ENCODE data around the gene PTBP1. TPM values are rescaled to one million over a fixed set of nuclear protein-coding genes. Genes with fewer than 3 reads are reported as not detected.

Gene PTBP1
- total and polyA plus RNA-seq, 9 of the 15 experiments (the other 6 are each of a cell fraction or from before 2014, with no cell fraction given), result 14.0 to 759 (median 234) TPM

DNA sequence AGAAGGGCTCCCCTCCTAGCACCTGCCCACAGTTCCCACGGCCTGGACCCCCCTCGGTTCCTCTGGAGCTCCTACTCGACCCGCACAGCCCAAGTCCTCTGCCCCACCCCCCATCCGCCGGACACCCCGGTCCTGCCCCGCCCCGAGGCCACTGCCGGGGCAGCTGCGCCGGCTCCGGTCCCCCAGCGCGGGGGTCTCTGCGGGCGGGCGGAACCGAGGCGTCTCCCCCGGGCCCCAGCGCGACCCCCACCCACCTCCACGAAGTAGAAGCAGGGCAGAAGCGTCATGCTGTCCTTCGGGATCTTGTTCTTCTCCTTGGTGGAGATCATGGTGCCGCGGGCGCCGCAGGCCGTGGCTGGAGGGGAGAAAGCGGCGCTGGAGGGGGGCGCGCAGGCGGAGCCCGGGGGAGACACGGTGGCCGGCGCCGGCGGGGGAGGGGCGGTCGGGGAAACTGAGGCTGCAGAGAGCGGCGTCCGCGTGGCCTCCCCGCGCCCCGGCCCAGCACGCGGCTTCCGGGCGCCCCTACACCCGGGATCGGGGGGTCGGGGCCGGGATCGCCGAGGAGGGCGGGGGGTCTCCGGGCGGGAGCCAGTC, 24.1 kb downstream of the PTBP1 start (continued):
- TF ChIP-seq, protein P1, sequence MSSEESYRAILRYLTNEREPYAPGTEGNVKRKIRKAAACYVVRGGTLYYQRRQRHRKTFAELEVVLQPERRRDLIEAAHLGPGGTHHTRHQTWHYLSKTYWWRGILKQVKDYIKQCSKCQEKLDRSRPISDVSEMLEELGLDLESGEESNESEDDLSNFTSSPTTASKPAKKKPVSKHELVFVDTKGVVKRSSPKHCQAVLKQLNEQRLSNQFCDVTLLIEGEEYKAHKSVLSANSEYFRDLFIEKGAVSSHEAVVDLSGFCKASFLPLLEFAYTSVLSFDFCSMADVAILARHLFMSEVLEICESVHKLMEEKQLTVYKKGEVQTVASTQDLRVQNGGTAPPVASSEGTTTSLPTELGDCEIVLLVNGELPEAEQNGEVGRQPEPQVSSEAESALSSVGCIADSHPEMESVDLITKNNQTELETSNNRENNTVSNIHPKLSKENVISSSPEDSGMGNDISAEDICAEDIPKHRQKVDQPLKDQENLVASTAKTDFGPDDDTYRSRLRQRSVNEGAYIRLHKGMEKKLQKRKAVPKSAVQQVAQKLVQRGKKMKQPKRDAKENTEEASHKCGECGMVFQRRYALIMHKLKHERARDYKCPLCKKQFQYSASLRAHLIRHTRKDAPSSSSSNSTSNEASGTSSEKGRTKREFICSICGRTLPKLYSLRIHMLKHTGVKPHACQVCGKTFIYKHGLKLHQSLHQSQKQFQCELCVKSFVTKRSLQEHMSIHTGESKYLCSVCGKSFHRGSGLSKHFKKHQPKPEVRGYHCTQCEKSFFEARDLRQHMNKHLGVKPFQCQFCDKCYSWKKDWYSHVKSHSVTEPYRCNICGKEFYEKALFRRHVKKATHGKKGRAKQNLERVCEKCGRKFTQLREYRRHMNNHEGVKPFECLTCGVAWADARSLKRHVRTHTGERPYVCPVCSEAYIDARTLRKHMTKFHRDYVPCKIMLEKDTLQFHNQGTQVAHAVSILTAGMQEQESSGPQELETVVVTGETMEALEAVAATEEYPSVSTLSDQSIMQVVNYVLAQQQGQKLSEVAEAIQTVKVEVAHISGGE (CRISPR knock-in tag; IDR thresholded peaks at IDR 0.05), result no peak
- no peak for TF ChIP-seq BHLHE40 (IDR thresholded peaks at IDR 0.05; ENCODE audit: low read length)
- TF ChIP-seq FOXJ3 (CRISPR knock-in tag; IDR thresholded peaks at IDR 0.05), result no peak
- peak; percentile 20 to 26; a peak in 1 of 4 replicates for TF ChIP-seq NRF1 (conservative IDR thresholded peaks at IDR 0.05 in 1 of 2, IDR thresholded peaks at IDR 0.05 in 1 of 2)
- TF ChIP-seq CHD1 (IDR thresholded peaks at IDR 0.05; ENCODE audit: low read length), result no peak
- TF ChIP-seq, protein P2, sequence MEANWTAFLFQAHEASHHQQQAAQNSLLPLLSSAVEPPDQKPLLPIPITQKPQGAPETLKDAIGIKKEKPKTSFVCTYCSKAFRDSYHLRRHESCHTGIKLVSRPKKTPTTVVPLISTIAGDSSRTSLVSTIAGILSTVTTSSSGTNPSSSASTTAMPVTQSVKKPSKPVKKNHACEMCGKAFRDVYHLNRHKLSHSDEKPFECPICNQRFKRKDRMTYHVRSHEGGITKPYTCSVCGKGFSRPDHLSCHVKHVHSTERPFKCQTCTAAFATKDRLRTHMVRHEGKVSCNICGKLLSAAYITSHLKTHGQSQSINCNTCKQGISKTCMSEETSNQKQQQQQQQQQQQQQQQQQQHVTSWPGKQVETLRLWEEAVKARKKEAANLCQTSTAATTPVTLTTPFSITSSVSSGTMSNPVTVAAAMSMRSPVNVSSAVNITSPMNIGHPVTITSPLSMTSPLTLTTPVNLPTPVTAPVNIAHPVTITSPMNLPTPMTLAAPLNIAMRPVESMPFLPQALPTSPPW (CRISPR knock-in tag; IDR thresholded peaks at IDR 0.05), result peak; percentile 56
- TF ChIP-seq BRD4 (IDR thresholded peaks at IDR 0.05), result peak; percentile 52; the same call in 1 of the 2 replicates
- no peak for TF ChIP-seq LEF1 (IDR thresholded peaks at IDR 0.05)
- no peak for TF ChIP-seq DMBX1 (CRISPR knock-in tag; IDR thresholded peaks at IDR 0.05; ENCODE audit: borderline replicate concordance)
- no peak for TF ChIP-seq FOXA1 (IDR thresholded peaks at IDR 0.05; ENCODE audit: borderline replicate concordance)
- TF ChIP-seq, protein P3, sequence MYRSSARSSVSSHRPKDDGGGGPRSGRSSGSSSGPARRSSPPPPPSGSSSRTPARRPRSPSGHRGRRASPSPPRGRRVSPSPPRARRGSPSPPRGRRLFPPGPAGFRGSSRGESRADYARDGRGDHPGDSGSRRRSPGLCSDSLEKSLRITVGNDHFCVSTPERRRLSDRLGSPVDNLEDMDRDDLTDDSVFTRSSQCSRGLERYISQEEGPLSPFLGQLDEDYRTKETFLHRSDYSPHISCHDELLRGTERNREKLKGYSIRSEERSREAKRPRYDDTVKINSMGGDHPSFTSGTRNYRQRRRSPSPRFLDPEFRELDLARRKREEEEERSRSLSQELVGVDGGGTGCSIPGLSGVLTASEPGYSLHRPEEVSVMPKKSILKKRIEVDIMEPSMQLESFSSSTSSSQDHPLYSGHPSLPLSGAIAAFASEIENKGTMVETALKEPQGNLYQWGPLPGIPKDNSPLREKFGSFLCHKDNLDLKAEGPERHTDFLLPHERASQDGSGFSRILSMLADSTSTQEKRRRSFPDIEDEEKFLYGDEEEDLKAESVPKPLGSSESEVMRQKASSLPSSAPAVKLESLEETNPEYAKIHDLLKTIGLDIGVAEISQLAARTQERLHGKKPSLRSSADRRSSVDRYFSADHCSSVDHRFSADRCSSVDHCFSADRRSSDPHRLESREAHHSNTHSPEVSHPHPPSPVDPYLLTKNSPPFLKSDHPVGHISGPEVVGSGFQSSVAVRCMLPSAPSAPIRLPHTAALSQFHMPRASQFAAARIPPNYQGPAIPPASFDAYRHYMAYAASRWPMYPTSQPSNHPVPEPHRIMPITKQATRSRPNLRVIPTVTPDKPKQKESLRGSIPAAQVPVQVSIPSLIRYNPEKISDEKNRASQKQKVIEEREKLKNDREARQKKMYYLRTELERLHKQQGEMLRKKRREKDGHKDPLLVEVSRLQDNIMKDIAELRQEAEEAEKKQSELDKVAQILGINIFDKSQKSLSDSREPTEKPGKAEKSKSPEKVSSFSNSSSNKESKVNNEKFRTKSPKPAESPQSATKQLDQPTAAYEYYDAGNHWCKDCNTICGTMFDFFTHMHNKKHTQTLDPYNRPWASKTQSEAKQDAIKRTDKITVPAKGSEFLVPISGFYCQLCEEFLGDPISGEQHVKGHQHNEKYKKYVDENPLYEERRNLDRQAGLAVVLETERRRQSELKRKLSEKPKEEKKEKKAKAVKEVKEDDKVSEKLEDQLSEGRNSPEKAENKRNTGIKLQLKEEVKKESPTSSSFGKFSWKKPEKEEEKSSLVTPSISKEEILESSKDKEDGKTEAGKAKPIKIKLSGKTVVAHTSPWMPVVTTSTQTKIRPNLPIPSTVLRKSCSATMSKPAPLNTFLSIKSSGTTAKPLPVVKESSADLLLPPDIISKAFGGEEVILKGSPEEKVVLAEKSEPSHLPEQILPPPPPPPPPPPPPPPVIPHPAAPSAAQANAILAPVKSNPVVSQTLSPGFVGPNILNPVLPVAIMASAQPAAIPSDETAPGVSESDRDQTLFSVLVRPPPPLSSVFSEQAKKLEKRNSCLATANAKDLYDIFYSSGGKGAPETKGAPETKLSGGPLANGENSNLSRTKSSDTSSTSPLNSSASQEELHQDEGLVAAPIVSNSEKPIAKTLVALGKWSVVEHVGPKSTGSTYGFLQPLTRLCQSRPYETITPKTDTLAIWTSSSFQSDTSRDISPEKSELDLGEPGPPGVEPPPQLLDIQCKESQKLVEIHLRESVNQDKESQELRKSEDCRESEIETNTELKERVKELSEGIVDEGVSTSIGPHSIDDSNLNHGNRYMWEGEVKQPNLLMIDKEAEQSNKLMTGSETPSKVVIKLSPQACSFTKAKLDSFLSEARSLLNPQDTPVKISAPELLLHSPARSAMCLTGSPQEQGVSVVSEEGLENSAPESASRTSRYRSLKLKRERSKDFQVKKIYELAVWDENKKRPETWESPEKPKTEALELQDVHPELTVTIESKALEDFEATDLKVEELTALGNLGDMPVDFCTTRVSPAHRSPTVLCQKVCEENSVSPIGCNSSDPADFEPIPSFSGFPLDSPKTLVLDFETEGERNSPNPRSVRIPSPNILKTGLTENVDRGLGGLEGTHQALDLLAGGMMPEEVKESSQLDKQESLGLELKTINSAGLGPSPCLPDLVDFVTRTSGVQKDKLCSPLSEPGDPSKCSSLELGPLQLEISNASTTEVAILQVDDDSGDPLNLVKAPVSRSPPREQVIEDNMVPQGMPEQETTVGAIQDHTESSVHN (IDR thresholded peaks at IDR 0.05; ENCODE audit: borderline replicate concordance in 1 of 2, low read depth in 1 of 2), result no peak
- TF ChIP-seq, protein P4, sequence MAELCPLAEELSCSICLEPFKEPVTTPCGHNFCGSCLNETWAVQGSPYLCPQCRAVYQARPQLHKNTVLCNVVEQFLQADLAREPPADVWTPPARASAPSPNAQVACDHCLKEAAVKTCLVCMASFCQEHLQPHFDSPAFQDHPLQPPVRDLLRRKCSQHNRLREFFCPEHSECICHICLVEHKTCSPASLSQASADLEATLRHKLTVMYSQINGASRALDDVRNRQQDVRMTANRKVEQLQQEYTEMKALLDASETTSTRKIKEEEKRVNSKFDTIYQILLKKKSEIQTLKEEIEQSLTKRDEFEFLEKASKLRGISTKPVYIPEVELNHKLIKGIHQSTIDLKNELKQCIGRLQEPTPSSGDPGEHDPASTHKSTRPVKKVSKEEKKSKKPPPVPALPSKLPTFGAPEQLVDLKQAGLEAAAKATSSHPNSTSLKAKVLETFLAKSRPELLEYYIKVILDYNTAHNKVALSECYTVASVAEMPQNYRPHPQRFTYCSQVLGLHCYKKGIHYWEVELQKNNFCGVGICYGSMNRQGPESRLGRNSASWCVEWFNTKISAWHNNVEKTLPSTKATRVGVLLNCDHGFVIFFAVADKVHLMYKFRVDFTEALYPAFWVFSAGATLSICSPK (IDR thresholded peaks at IDR 0.05; ENCODE audit: borderline replicate concordance), result no peak

Measured in K562 (cell line).